ENCODE measurements around the gene HYCC2. TPM values are rescaled to one million over a fixed set of nuclear protein-coding genes. Genes with fewer than 3 reads are reported as not detected.

Gene HYCC2
- total RNA-seq, 1 experiment from 2014 or later = 13.3 TPM

DNA sequence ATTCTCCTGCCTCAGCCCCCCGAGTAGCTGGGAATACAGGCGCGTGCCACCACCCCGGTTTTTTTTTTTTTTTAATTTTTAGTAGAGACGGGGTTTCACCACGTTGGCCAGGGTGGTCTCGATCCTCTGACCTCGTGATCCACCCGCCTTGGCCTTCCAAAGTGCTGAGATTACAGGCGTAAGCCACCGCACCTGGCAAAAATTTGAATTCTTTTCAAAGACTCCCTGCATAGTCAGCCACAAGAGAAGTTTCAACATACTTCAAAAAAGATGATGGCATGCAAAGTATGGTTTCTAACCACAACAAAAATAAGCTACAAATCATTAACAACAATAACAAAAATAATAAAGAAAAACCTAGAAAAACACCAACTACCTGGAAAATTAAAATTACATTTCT, 22.0 kb downstream of the HYCC2 start:
- H2BK15ac ChIP-seq (ENCODE audit: low read depth, low read length) = no peak overlapping the region
- no peak overlapping the region for H2BK12ac ChIP-seq (ENCODE audit: insufficient read length, low read depth, low read length)
- no peaks in the 10 kb centered on the region for H3K27me3 Mint-ChIP-seq (ENCODE audit: low read depth)
- H3K4ac ChIP-seq (ENCODE audit: low read depth, low read length) = no peak overlapping the region
- no peak overlapping the region for H3T11ph ChIP-seq (ENCODE audit: low read length)
- H4K91ac ChIP-seq (ENCODE audit: insufficient read length, low read depth, low read length) = no peak overlapping the region
- no peaks in the 10 kb centered on the region for H3K23me2 ChIP-seq (ENCODE audit: insufficient read length, low read depth, low read length, poor library complexity, severe bottlenecking)
- H4K5ac ChIP-seq (ENCODE audit: insufficient read length, low read depth, low read length) = no peak overlapping the region
- H3K79me1 ChIP-seq (ENCODE audit: insufficient read depth, low read depth, low read length, poor library complexity, severe bottlenecking) = no peaks in the 10 kb centered on the region
- no peaks in the 10 kb centered on the region for H3K9me3 ChIP-seq (ENCODE audit: control insufficient read depth, low read depth, low read length)
- H2AFZ ChIP-seq (ENCODE audit: low read length) = no peak overlapping the region
- no CpG with 5 or more reads among the region's 11 CpGs for WGBS (ENCODE audit: extremely low coverage, insufficient read length, low lambda C conversion rate)
- H2BK5ac ChIP-seq (ENCODE audit: insufficient read length, low read length) = no peak overlapping the region
- peak overlapping the region in 1 of 3 experiments; percentile 48; a peak in 1 of 7 replicates for H3K27ac Mint-ChIP-seq
- H3K23ac ChIP-seq (ENCODE audit: insufficient read length, low read depth, low read length) = no peak overlapping the region
- H2BK20ac ChIP-seq (ENCODE audit: low read depth, low read length, poor library complexity, severe bottlenecking) = no peak overlapping the region
- no peak overlapping the region for H3K18ac ChIP-seq (ENCODE audit: insufficient read length, low read depth, low read length)
- no peaks in the 10 kb centered on the region for H3K79me2 ChIP-seq (ENCODE audit: insufficient read depth, low read length)
- H3K27me3 ChIP-seq (ENCODE audit: insufficient read depth, low read length) = no peaks in the 10 kb centered on the region
- H3K27ac ChIP-seq (ENCODE audit: insufficient read length, low read depth, low read length) = no peak overlapping the region
- H2BK120ac ChIP-seq (ENCODE audit: low read depth, low read length, poor library complexity, severe bottlenecking) = no peak overlapping the region
- H3K4me3 Mint-ChIP-seq = no peak overlapping the region
- no peak overlapping the region for H4K8ac ChIP-seq (replicated peaks; ENCODE audit: insufficient read length, low read depth, low read length)
- H3K9me3 Mint-ChIP-seq = peaks cover 0 to 8% of the 10 kb centered on the region in 2 experiments; a peak in 3 of 5 replicates
- no peak overlapping the region for H2AK5ac ChIP-seq (ENCODE audit: insufficient read length, low read length)
- H3K56ac ChIP-seq (ENCODE audit: insufficient read length, low read depth, low read length) = no peak overlapping the region
- H3K4me2 ChIP-seq (ENCODE audit: insufficient read depth, insufficient read length, low read length) = no peak overlapping the region
- no peak overlapping the region for H3K9ac ChIP-seq (ENCODE audit: extremely low read depth, insufficient read length, low read length)
- H3K14ac ChIP-seq (ENCODE audit: insufficient read depth, low read length) = no peak overlapping the region
- no peaks in the 10 kb centered on the region for H3K4me1 ChIP-seq (ENCODE audit: insufficient read depth, low read length)
- DNase-seq = no peak
- TF ChIP-seq, protein P1, sequence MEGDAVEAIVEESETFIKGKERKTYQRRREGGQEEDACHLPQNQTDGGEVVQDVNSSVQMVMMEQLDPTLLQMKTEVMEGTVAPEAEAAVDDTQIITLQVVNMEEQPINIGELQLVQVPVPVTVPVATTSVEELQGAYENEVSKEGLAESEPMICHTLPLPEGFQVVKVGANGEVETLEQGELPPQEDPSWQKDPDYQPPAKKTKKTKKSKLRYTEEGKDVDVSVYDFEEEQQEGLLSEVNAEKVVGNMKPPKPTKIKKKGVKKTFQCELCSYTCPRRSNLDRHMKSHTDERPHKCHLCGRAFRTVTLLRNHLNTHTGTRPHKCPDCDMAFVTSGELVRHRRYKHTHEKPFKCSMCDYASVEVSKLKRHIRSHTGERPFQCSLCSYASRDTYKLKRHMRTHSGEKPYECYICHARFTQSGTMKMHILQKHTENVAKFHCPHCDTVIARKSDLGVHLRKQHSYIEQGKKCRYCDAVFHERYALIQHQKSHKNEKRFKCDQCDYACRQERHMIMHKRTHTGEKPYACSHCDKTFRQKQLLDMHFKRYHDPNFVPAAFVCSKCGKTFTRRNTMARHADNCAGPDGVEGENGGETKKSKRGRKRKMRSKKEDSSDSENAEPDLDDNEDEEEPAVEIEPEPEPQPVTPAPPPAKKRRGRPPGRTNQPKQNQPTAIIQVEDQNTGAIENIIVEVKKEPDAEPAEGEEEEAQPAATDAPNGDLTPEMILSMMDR (conservative IDR thresholded peaks at IDR 0.05) = no peak
- H3K4me1 Mint-ChIP-seq = no peaks in the 10 kb centered on the region
- no peaks in the 10 kb centered on the region for H4K20me1 ChIP-seq (ENCODE audit: control insufficient read depth, insufficient read depth, insufficient read length)
- no peaks in the 10 kb centered on the region for H3K36me3 Mint-ChIP-seq (ENCODE audit: insufficient read depth in 1 of 3, low read depth in 3 of 3)
